Heart right ventricle (tissue), 16 donors: ENCODE results near the gene TXNDC11. TPM values are rescaled to one million over a fixed set of nuclear protein-coding genes. Genes with fewer than 3 reads are reported as not detected.

Source experiments
- ATAC-seq, 8 donors: fragments of 200-7000 bp; cut with Tn5 transposase; one replicate each; pipeline ENCODE4 v1.9.1; 2020; ENCODE audit warnings: mild to moderate bottlenecking in 8 of 8, moderate library complexity in 8 of 8, moderate number of reproducible peaks in 1 of 8
- DNase-seq, 2 donors: peaks; one replicate each; pipeline ENCODE4 v3.0.0-alpha.2; 2020
- H3K27ac ChIP-seq, 10 donors: fragments of 200-600 bp; sonication (generic) in 2 of 10; one replicate each; pipeline versions ENCODE4 v1.5.0 to v1.8.0; 2020 to 2022; ENCODE audit warnings: mild to moderate bottlenecking in 3 of 10
- H3K27me3 ChIP-seq, 7 donors: fragments of 200-600 bp; one replicate each; pipeline ENCODE4 v1.8.0; 2021 to 2022; ENCODE audit warnings: mild to moderate bottlenecking in 2 of 7
- H3K36me3 ChIP-seq, 9 donors: fragments of 200-600 bp; sonication (generic) in 1 of 9; one replicate each; pipeline versions ENCODE4 v1.5.0 to v1.8.0; 2020 to 2022; ENCODE audit warnings: mild to moderate bottlenecking in 2 of 9
- H3K4me1 ChIP-seq, 9 donors: fragments of 200-600 bp; sonication (generic) in 1 of 9; one replicate each; pipeline versions ENCODE4 v1.5.0 to v1.8.0; 2020 to 2022; ENCODE audit warnings: mild to moderate bottlenecking in 4 of 9
- H3K4me3 ChIP-seq, 10 donors: fragments of 200-600 bp; sonication (generic) in 2 of 10; one replicate each; pipeline versions ENCODE4 v1.5.0 to v1.8.0; 2020 to 2022; ENCODE audit warnings: mild to moderate bottlenecking in 7 of 10, moderate library complexity in 2 of 10
- H3K9me3 ChIP-seq, 11 donors: fragments of 200-600 bp in 10 of 11; sonication (generic) in 2 of 11; one replicate each; pipeline versions ENCODE4 v1.5.0 to v1.8.0; 2013 to 2022; ENCODE audit warnings: mild to moderate bottlenecking in 2 of 11, control low read depth in 1 of 11, moderate library complexity in 1 of 11
- WGBS, 2 donors: extraction: QIAGEN DNeasy Blood & Tissue Kit; methylation state at CpG; one replicate each; pipeline ENCODE4 v1.1.7; 2013; ENCODE audit warnings: inconsistent platforms in 1 of 2; 5-methylcytosine and 5-hydroxymethylcytosine counted together
- intact Hi-C, 10 donors: fragments of 100-400 bp; cut with DNase I; formaldehyde crosslinking; loops; one replicate each; pipeline versions ENCODE4 v1.11.1 to v1.14.2; 2022
- polyA plus RNA-seq, 2 donors: library from polyadenylated mRNA; stranded (reverse); fragments of 200-250 nt; gene quantifications; one replicate each; pipeline ENCODE4 v1.2.3, GENCODE V29; 2013
- total RNA-seq, 10 donors: library from RNA; stranded (reverse); fragmentation: NEBNext Ultra II Directional in 3 of 10; extraction: Animal tissue kit (Norgen Biotek cat#: 25700) in 3 of 10; gene quantifications; one replicate each; pipeline versions ENCODE4 v1.2.1 to v1.2.4, GENCODE V29; 2021 to 2023
- TF ChIP-seq, protein P1 (sequence below), 9 donors: fragments of 200-600 bp; sonication (generic) in 2 of 9; IDR thresholded peaks; one replicate each; pipeline versions ENCODE4 v1.5.0 to v1.8.0; 2021 to 2022; ENCODE audit warnings: antibody characterized with exemption in 9 of 9, mild to moderate bottlenecking in 5 of 9, moderate library complexity in 1 of 9
- donor health status: Arrhythmogenic right ventricular cardiomyopathy.
- donor health status: ischemic (EF 13 %, LVEDD 7.1; RV severe dilation, severe dysfunction).
- donor health status: healthy with polysubstance abuse.
- donor health status: DM: no; HTN: yes; CAD: no.
- donor health status: DM: no; HTN: no; CAD: no.
- donor health status: ischemic (EF 25% LVEDD 6.9; RV normal size, moderate dysfunction).
- donor health status: ischemic (EF 25% LVEDD 5.7; RV mildly dilated, moderate dysfunction).
- donor health status: healthy.
- donor health status: DM: yes; HTN: yes; CAD: no.
- donor health status: Ischemic cardiomyopathy.
- donor health status: ischemic (EF 35%, LVEDD 5.7; RV mildly dilated, moderate dysfunction).
- donor health status: nonischemic (EF 11% LVEDD 7.7; RV severe dilation, severe dysfunction).
- donor health status: DM: yes; HTN: yes; CAD: no.
- donor health status: PGD.
- donor health status: ischemic (EF 29% LVEDD 5.4; RV normal size, mild dysfunction).
- donor health status: nonischemic (EF 23%, LVEDD 6.1; RV moderate dilation, normal function).

Gene TXNDC11
- total and polyA plus RNA-seq, 12 donors: 16.8 to 46.7 (median 25.1) TPM

DNA sequence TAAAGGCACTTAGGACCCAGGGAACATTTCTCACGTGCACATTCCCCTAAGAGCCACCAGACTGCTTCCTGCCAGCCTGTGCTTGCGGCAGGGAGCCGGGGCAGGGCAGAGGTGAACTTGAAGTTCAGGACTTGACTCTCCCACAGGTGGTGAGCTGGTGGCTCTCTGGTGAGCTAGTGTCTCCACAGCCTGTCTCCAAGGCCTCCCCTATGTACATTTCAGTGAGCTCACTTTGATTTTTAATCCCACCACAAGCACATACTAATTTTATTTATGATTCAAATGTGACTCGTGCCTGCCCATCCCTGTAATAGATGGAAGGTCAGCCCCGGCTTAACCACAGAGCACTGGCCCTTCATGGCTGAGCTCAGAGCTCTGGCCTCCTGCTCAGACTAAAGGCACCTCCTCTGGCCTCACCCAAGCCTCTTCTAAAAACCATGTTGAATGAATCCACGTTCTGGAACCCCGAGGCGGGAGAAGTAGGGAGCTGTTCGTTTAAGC lies 65.2 kb downstream of the TXNDC11 start:
- intact Hi-C loops: no loop called here
- H3K27ac ChIP-seq: peak overlapping the region in 9 of 10 donors; percentile 5 to 88 (median 52)
- 61 to 63% methylated on average over 9 of the region's 9 CpGs for WGBS, 2 donors
- ATAC-seq: peak in 2 of 8 donors; percentile 4 to 19
- TF ChIP-seq, protein P1, sequence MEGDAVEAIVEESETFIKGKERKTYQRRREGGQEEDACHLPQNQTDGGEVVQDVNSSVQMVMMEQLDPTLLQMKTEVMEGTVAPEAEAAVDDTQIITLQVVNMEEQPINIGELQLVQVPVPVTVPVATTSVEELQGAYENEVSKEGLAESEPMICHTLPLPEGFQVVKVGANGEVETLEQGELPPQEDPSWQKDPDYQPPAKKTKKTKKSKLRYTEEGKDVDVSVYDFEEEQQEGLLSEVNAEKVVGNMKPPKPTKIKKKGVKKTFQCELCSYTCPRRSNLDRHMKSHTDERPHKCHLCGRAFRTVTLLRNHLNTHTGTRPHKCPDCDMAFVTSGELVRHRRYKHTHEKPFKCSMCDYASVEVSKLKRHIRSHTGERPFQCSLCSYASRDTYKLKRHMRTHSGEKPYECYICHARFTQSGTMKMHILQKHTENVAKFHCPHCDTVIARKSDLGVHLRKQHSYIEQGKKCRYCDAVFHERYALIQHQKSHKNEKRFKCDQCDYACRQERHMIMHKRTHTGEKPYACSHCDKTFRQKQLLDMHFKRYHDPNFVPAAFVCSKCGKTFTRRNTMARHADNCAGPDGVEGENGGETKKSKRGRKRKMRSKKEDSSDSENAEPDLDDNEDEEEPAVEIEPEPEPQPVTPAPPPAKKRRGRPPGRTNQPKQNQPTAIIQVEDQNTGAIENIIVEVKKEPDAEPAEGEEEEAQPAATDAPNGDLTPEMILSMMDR (IDR thresholded peaks at IDR 0.05): no peak
- no peak overlapping the region for H3K4me3 ChIP-seq
- H3K27me3 ChIP-seq: no peaks in the 10 kb centered on the region
- no peak for DNase-seq
- peaks cover 45 to 100% (median 93%) of the 10 kb centered on the region in 9 donors for H3K4me1 ChIP-seq
- H3K9me3 ChIP-seq: no peaks in the 10 kb centered on the region
- peaks cover 0 to 72% (median 27%) of the 10 kb centered on the region in 9 donors for H3K36me3 ChIP-seq

DNA sequence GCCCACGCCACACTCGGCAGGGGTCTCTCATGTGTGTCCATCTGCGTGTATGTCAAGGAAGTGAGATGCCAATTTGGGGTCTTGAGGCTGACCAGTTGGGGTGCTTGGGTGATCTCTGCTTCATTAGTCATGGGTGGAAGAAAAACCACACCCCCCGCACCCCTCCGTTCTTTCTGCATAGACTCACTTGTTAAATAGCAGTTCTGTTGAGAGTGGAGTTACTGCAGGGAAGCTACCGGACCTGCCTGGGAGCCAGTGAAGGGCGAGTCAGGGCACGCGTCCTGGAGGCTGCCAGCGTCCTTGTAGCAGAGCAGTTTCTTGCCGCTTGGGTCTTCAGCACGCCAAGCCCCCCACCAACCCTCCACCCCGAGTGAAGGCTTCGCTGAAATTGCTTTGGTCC lies 65.9 kb downstream of the TXNDC11 start:
- TF ChIP-seq, protein P1 (IDR thresholded peaks at IDR 0.05): no peak
- H3K4me1 ChIP-seq: peaks cover 46 to 100% (median 93%) of the 10 kb centered on the region in 9 donors
- DNase-seq (no peak), ATAC-seq (no peak)
- H3K27ac ChIP-seq: peak overlapping the region in 9 of 10 donors; percentile 5 to 88 (median 52)
- 92 to 93% methylated on average over 14 of the region's 14 CpGs for WGBS, 2 donors
- no peaks in the 10 kb centered on the region for H3K9me3 ChIP-seq
- intact Hi-C loops: no loop called here
- H3K36me3 ChIP-seq: peaks cover 0 to 65% (median 27%) of the 10 kb centered on the region in 9 donors
- no peak overlapping the region for H3K4me3 ChIP-seq
- no peaks in the 10 kb centered on the region for H3K27me3 ChIP-seq

DNA sequence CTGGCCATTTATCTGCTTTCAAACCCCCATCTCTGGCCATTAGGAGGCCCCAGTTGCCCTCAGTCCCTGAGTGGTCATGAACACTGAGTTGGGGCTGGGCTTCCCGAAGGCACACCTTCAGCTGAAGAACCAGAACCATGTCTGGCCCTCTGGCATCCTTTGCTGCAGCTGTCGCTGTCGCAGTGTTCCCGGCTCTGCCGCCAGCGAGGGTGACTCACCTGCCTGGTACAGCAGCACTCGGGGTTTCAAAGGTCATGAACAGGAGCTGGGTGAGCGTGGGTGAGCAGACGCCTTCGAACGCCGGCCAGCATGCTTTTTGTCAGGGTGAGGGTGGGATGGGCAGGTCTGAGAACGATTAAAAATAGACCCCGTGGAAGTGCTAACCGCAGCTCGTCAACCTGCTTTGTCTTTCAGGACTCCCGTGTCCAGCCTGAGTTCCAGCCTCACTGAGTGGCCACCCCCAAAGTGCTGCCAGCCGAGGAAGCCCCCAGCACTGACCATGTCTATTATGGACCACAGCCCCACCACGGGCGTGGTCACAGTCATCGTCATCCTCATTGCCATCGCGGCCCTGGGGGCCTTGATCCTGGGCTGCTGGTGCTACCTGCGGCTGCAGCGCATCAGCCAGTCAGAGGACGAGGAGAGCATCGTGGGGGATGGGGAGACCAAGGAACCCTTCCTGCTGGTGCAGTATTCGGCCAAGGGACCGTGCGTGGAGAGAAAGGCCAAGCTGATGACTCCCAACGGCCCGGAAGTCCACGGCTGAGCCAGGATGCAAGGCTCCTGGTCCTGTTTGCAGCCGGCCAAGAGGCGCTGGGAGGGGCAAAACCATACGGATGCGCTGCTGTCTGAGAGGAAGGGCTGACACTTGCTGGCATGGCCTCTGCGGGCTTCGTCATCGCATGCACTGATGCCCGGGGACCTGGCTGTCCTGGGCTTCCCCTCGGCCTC lies 66.8 kb downstream of the TXNDC11 start:
- Histone ChIP-seq H3K27ac (peak overlapping the region in 7 of 10 donors; percentile 31 to 88 (median 75)), H3K4me3 (no peak overlapping the region), H3K4me1 (peaks cover 48 to 100% (median 93%) of the 10 kb centered on the region in 9 donors), H3K36me3 (peaks cover 0 to 55% (median 27%) of the 10 kb centered on the region in 9 donors), H3K27me3 (no peaks in the 10 kb centered on the region), H3K9me3 (no peaks in the 10 kb centered on the region)
- WGBS, 2 donors: 76% methylated on average over 42 of the region's 42 CpGs
- ATAC-seq (peak in 6 of 8 donors; percentile 5 to 65 (median 40)), DNase-seq (peak in 1 of 2 donors; percentile 31)
- intact Hi-C loops: loop anchor here in 1 of 10 donors (2.0 kb wide), 1 partner anchor 29 kb away; no protein-coding TSS in a partner anchor
- TF ChIP-seq, protein P1 (IDR thresholded peaks at IDR 0.05): no peak

DNA sequence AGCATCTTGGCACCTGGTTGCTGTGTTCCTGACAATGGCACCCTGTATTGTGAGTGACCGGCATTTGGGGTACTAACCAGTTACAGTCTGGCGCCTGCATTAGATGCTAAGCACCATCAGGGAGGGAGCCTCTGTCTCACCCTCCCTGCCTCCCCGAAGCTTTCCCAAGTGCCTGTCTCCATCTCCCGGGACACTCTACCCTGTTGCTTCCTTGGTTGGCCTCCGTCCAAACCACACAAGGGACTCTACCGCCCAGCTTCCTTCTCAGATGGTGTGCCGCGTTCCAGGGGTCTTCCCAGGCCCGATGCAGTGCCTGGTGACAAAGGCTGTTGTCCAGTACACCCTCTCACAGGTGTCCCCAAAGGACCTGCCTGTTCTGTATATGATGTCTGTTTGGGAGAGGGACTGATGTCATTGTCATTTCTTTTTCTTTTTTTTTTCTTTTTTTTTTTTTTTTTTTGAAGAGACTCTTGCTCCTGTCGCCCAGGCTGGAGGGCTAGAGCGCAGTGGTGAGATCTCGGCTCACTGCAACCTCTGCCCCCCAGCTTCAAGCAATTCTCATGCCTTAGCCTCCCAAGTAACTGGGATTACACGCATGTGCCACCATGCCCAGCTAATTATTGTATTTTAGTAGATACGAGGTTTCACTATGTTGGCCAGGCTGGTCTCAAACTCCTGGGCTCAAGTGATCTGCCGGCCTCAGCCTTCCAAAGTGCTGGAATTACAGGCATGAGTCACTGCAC lies 67.7 kb downstream of the TXNDC11 start:
- DNase-seq (no peak), ATAC-seq (no peak)
- Histone ChIP-seq H3K9me3 (no peaks in the 10 kb centered on the region), H3K36me3 (peaks cover 0 to 46% (median 20%) of the 10 kb centered on the region in 9 donors), H3K4me1 (peaks cover 54 to 100% (median 93%) of the 10 kb centered on the region in 9 donors), H3K27me3 (no peaks in the 10 kb centered on the region), H3K4me3 (no peak overlapping the region), H3K27ac (peak overlapping the region in 8 of 10 donors; percentile 19 to 88 (median 68))
- WGBS, 2 donors: 55 to 58% methylated on average over 15 of the region's 15 CpGs
- intact Hi-C loops: loop anchor here in 1 of 10 donors (2.0 kb wide), 1 partner anchor 30 kb away; no protein-coding TSS in a partner anchor
- TF ChIP-seq, protein P1 (IDR thresholded peaks at IDR 0.05): no peak
